DOHH2 (cell line): ENCODE measurements around the gene KRT84.

Source experiments
- EZH2phosphoT487 ChIP-seq: fragments of 200-600 bp; sonication (generic); IDR thresholded peaks from 2 replicates; pipeline ENCODE4 v1.6.1; 2017; ENCODE audit warnings: borderline replicate concordance, mild to moderate bottlenecking, antibody characterized with exemption, low read length, moderate library complexity, mixed read lengths
- TF ChIP-seq, protein P1 (sequence below): fragments of 200-600 bp; sonication (generic); IDR thresholded peaks from one replicate; pipeline ENCODE4 v1.5.1; 2014; ENCODE audit warnings: antibody characterized with exemption, mild to moderate bottlenecking, low read depth, low read length; ENCODE audit not compliant: poor library complexity, severe bottlenecking

GRCh38 chr12:52331039-52331438 lies 54.4 kb downstream of the KRT84 start:
- TF ChIP-seq, protein P1, sequence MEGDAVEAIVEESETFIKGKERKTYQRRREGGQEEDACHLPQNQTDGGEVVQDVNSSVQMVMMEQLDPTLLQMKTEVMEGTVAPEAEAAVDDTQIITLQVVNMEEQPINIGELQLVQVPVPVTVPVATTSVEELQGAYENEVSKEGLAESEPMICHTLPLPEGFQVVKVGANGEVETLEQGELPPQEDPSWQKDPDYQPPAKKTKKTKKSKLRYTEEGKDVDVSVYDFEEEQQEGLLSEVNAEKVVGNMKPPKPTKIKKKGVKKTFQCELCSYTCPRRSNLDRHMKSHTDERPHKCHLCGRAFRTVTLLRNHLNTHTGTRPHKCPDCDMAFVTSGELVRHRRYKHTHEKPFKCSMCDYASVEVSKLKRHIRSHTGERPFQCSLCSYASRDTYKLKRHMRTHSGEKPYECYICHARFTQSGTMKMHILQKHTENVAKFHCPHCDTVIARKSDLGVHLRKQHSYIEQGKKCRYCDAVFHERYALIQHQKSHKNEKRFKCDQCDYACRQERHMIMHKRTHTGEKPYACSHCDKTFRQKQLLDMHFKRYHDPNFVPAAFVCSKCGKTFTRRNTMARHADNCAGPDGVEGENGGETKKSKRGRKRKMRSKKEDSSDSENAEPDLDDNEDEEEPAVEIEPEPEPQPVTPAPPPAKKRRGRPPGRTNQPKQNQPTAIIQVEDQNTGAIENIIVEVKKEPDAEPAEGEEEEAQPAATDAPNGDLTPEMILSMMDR: no peak
- TF ChIP-seq EZH2phosphoT487: no peak
